GM19467 (cell line): ENCODE data around the gene RBM43.

Experiments used
- ATAC-seq: cut with Tn5 transposase; IDR thresholded peaks from one replicate; pipeline ENCODE4 v1.9.1; 2021; ENCODE audit warnings: mild to moderate bottlenecking, moderate library complexity; ENCODE audit not compliant: unreplicated experiment

RBM43 gene

GRCh38 chr2:151230627-151231140 is 31.0 kb downstream of the RBM43 start:
- ATAC-seq: no peak

- no peak for ATAC-seq
These were observed 32.7 kb downstream of the RBM43 start for GRCh38 chr2:151228847-151229512.

- no peak for ATAC-seq
These were observed 44.3 kb downstream of the RBM43 start for GRCh38 chr2:151217343-151217742.

GRCh38 chr2:151207100-151207499 is 54.6 kb downstream of the RBM43 start:
- no peak for ATAC-seq

GRCh38 chr2:151206446-151206968 is 55.2 kb downstream of the RBM43 start:
- no peak for ATAC-seq

- ATAC-seq: no peak
These were observed 56.1 kb downstream of the RBM43 start for GRCh38 chr2:151205571-151205970.

- no peak for ATAC-seq
These were observed 56.9 kb downstream of the RBM43 start for GRCh38 chr2:151204756-151205155.

GRCh38 chr2:151200844-151201243 is 60.8 kb downstream of the RBM43 start:
- no peak for ATAC-seq

GRCh38 chr2:151200277-151200676 is 61.4 kb downstream of the RBM43 start:
- ATAC-seq: no peak

GRCh38 chr2:151198645-151199044 is 63.0 kb downstream of the RBM43 start:
- ATAC-seq: no peak
